ENCODE measurements around the gene WFIKKN2.

GRCh38 chr17:50847566-50847965, 12.2 kb downstream of the WFIKKN2 start:
- TF ChIP-seq, protein P1, sequence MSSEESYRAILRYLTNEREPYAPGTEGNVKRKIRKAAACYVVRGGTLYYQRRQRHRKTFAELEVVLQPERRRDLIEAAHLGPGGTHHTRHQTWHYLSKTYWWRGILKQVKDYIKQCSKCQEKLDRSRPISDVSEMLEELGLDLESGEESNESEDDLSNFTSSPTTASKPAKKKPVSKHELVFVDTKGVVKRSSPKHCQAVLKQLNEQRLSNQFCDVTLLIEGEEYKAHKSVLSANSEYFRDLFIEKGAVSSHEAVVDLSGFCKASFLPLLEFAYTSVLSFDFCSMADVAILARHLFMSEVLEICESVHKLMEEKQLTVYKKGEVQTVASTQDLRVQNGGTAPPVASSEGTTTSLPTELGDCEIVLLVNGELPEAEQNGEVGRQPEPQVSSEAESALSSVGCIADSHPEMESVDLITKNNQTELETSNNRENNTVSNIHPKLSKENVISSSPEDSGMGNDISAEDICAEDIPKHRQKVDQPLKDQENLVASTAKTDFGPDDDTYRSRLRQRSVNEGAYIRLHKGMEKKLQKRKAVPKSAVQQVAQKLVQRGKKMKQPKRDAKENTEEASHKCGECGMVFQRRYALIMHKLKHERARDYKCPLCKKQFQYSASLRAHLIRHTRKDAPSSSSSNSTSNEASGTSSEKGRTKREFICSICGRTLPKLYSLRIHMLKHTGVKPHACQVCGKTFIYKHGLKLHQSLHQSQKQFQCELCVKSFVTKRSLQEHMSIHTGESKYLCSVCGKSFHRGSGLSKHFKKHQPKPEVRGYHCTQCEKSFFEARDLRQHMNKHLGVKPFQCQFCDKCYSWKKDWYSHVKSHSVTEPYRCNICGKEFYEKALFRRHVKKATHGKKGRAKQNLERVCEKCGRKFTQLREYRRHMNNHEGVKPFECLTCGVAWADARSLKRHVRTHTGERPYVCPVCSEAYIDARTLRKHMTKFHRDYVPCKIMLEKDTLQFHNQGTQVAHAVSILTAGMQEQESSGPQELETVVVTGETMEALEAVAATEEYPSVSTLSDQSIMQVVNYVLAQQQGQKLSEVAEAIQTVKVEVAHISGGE (CRISPR knock-in tag; IDR thresholded peaks at IDR 0.05) = no peak
- no peak for TF ChIP-seq NR2F1 (conservative IDR thresholded peaks at IDR 0.05)
- TF ChIP-seq, protein P2, sequence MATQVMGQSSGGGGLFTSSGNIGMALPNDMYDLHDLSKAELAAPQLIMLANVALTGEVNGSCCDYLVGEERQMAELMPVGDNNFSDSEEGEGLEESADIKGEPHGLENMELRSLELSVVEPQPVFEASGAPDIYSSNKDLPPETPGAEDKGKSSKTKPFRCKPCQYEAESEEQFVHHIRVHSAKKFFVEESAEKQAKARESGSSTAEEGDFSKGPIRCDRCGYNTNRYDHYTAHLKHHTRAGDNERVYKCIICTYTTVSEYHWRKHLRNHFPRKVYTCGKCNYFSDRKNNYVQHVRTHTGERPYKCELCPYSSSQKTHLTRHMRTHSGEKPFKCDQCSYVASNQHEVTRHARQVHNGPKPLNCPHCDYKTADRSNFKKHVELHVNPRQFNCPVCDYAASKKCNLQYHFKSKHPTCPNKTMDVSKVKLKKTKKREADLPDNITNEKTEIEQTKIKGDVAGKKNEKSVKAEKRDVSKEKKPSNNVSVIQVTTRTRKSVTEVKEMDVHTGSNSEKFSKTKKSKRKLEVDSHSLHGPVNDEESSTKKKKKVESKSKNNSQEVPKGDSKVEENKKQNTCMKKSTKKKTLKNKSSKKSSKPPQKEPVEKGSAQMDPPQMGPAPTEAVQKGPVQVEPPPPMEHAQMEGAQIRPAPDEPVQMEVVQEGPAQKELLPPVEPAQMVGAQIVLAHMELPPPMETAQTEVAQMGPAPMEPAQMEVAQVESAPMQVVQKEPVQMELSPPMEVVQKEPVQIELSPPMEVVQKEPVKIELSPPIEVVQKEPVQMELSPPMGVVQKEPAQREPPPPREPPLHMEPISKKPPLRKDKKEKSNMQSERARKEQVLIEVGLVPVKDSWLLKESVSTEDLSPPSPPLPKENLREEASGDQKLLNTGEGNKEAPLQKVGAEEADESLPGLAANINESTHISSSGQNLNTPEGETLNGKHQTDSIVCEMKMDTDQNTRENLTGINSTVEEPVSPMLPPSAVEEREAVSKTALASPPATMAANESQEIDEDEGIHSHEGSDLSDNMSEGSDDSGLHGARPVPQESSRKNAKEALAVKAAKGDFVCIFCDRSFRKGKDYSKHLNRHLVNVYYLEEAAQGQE (IDR thresholded peaks at IDR 0.05; ENCODE audit: low read depth, low read length) = no peak
- TF ChIP-seq USF2 (IDR thresholded peaks at IDR 0.05; ENCODE audit: borderline replicate concordance, low read depth, low read length) = no peak
- TF ChIP-seq CTCF (IDR thresholded peaks at IDR 0.05 in 2 of 3, conservative IDR thresholded peaks at IDR 0.05 in 1 of 3; ENCODE audit: control insufficient read depth in 2 of 3, extremely low read depth in 1 of 3, insufficient read depth in 1 of 3, low read depth in 3 of 3, low read length in 3 of 3) = no peak
- no peak for TF ChIP-seq HDAC2 (IDR thresholded peaks at IDR 0.05)

All from GM12878 (cell line).